ENCODE results near the gene NPAS1. TPM values are rescaled to one million over a fixed set of nuclear protein-coding genes. Genes with fewer than 3 reads are reported as not detected.
"Not testable (repeated sequence)": the region's sequence is repeated elsewhere in the genome, so short reads cannot be mapped to it uniquely, and the experiment has no call there.

Gene NPAS1
- total RNA-seq, 1 donor from 2014 or later, result 2.9 TPM

DNA sequence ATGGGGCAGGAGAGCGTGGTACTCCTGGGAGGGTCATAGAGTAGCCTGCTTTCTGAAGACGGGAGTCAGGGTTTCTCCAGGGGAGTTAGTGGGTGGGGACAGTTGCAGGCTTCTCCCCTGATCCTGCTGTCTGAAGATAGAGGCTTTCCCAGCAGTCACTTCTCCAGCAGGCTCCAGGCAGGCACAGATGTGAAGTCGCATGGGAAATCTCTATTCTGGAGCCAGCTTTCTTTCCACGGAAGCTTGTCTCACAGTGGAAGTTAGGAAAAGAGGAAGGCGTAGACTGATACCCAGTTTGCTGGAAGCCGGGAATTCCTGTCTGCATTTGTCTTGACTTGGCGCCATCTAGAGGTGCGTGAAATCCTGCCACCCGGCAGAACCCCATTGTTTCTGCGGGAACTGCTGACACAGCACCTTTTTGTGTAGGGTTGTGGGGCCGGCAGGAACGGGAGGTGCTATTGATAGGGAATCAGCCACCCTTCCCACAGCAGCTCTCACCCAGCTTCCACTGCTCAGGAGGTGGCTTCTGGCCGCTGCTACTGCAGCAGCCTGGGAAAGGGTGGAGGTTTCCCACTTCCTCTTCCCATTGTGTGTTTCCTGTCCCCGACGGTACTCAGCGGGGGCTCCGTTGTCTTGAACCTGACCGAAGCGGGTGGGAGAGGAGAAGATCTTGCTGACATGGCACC is 28.5 kb upstream of the NPAS1 start:
- FAIRE-seq, result peak; percentile 3
- DNase-seq (ENCODE audit: low spot score in 2 of 2), result peak; percentile 76 to 80

DNA sequence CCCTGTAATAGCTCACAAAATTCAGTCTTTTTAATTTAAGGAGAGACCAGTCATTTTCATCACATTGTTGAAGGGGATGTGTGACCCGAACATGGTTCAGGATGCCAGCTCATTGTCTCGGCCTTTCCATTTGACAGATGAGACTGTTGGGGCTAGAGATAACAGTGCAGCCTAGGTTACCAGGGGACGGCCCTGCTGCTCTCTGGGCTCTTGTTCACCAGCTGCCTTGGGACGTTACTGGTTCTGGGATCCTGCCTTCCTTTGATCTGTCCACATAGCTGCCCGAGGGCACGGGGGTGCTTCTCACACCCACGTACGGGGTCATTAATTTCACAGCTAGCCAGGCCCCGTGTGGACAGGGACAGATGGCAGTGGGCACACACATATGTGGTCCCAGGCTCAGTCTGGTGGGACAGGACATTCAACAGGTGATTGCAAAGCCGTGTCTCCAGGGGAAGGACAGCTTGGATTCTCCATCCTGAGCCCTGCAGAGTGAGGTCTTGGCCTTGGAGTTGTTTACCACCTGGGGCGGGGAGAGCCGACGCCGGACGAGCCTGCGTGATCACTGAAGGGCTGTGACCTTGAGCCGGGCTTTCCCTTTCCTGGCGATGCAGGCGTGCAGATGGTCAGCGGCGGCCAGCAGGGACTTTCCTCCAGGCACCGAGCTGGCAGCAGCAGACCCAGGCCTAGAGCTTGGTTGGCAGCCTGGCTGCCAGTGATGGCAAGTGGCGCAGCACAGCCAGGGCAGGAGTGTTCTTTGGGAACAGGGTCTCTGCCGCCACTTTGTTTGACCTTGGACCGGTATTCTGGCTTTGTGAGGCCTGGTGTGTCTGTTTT is 26.7 kb upstream of the NPAS1 start:
- DNase-seq (ENCODE audit: low spot score in 2 of 2), result no peak

DNA sequence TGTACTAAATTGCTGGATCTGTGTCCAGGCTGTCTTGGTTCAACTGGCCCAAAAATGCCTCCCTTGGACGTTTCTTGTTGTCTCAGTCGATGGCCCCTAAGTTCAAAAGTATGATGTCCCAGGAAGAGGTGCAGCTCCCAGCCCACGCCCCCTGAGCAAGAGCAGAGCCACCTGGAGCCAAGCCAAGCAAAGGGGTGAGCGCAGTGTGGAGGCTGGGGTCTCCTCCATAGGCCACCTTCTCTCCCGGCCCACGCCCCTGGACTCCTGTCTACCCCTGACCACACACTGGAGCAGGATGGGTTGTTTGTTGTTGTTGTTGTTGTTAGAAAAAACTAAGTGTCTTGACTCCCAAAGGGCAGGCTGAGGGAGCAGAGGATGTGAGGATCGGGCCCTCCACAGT is 26.0 kb upstream of the NPAS1 start:
- no peak for DNase-seq (ENCODE audit: low spot score in 2 of 2)
- FAIRE-seq, result no peak

More for the DNA sequence above, 26.7 kb upstream of the NPAS1 start:
- no peak for FAIRE-seq

DNA sequence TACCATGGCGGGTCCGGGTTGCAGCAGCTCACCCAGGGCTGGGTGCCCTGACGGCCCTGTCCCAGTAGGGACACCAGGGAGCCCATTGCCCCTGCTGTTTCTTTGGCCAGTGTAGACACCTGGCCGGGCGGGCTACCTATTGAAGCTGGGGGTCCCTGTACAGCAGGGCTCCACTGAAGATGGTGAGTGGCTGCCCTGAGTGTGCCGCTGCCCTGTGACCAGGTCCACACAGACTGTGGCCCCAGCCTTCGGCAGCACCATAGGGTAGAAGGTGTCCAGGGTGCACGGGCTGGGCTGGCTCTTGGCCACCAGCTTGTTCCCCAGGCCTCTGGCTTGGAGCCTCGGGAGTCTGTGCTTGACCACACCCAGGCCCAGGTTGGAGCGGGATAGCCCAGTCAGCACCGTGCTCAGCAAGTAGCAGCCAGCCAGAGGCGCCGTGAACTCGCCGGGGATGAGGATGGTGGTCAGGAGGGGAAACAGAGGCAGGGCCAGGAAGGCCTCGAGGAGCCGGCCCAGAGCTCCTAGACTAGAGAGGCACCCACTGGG is 25.4 kb upstream of the NPAS1 start:
- no peak for DNase-seq (ENCODE audit: low spot score in 2 of 2)
- no peak for FAIRE-seq

DNA sequence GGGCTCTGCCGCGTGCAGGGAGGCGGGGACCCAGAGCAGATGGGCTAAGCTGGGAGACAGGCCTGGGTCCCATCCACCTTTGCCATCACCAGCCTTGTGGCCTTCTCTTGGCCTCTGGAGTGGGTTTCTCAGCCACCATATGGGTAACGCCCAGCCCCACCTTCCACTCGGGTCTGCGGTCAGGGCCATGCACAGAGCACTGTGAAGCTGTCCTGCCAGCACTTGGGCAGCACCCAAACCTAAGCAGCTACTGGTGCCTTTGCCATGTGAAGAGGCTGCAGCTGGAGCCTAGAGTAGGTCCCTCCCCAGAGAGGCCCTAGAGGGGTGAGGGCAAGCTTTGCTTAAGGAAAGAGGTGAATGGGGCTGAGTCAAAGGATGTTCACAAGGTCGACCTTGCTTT is 24.1 kb upstream of the NPAS1 start:
- DNase-seq (ENCODE audit: low spot score in 2 of 2), result no peak
- FAIRE-seq, result no peak

DNA sequence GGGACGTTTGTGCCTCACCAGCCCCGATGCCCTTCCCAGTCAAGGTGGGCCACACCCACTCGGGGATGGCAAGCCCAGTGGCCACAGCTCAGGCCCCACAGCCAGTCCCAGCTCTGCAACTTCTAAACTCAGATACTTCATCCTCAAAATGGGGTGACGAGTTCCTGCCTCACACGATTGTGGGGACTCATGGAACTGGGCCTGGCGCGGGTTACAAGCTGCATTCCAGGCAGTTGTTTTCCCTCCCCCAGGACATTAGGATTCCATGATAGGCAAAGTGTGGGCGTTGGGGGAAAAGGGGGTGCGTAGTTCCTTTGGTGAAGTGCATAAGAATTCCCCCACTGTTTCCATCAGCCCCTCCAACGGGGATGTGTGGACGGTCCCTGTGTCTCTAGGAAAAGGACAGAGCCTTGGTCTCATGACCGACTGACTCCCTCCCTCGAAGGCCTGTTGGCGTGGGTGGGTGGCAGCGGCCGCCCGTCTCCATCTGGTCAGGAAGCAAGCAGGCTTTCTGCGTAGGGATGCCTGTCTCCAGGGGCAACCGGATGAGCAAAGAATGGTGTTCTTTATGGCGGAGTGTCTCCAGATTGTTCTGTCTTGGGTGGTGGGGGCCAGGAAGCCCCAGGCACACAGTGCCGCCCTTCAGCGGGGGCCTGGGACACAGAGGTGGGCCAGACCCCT is 21.1 kb upstream of the NPAS1 start:
- DNase-seq (ENCODE audit: low spot score in 2 of 2) (peak in 1 of 2 donors; percentile 30), FAIRE-seq (no peak)

DNA sequence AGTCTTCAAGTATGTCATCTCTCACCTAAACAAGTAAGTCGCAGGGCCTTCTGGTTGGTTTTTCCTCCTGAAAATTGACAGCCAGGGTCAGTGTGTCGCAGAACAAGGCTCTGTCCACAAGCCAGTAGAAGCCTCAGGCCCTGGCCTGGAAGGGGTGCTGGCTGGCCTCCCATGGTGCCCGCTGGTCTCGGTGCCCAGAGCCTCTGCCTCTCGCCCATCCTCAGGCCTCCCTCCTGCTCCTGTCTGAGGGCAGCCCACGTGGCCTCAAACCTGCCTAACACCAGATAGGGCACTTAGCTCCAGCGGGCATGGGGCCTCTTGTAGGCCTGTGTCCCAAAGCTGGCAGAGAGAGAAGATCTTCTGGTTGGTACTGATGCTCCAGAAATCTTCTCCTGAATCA is 20.3 kb upstream of the NPAS1 start:
- no peak for FAIRE-seq
- no peak for DNase-seq (ENCODE audit: low spot score in 2 of 2)

DNA sequence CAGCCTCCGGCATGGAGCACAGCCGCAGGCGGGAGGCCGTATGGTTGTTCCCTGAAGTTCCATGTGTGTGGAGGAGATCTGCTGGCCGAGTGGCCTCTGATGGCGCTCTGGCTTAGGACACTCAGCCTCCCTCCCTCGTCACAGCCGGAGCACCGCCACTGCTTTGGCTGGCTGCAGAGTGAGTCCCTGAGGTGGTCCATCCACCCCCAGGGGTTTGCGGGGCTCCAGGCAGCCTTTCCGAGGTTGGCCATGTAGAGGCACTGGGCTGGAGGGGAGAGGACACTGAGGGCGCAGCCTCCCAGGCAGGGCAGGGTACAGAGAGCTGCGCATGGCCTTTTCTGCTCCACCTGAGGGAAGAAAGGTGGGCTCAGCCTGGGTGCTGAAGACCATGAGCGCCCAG is 19.8 kb upstream of the NPAS1 start:
- no peak for FAIRE-seq
- no peak for DNase-seq (ENCODE audit: low spot score in 2 of 2)

DNA sequence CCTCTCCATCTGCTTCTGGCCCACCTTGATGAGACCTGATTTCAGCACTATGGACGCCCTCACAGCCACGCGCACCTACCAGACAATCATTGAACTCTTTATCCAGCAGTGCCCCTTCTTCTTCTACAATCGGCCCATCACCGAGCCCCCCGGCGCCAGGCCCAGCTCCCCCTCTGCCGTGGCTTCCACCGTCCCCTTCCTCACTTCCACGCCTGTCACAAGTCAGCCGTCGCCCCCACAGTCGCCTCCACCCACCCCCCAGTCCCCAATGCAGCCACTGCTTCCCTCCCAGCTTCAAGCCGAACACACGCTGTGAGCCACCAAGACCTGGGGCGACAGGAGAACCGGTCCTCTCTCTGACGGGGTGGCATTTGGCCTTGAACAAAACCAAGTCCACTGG is 19.3 kb upstream of the NPAS1 start:
- FAIRE-seq (no peak), DNase-seq (ENCODE audit: low spot score in 2 of 2) (no peak)

DNA sequence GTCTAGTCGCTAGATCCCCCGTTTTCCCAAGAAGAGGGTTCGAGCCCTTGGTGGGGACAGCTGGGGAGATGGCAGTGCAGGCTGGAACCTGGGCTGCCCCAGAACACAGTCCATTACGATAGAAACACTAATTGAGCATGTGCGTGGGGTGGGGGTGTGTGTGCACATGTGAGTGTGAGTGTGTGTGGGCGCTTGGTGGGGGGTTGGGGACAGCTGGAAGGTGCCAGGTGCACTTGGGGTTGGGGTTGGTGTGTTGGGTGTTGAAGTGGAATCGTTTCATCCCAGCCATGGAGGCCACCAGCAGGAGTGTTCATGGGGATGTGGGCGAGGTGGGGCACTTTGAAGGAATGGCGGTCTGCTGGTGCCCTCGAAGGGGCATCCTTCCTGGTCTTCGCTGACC is 18.1 kb upstream of the NPAS1 start:
- no peak for DNase-seq (ENCODE audit: low spot score in 2 of 2)
- FAIRE-seq, result no peak

DNA sequence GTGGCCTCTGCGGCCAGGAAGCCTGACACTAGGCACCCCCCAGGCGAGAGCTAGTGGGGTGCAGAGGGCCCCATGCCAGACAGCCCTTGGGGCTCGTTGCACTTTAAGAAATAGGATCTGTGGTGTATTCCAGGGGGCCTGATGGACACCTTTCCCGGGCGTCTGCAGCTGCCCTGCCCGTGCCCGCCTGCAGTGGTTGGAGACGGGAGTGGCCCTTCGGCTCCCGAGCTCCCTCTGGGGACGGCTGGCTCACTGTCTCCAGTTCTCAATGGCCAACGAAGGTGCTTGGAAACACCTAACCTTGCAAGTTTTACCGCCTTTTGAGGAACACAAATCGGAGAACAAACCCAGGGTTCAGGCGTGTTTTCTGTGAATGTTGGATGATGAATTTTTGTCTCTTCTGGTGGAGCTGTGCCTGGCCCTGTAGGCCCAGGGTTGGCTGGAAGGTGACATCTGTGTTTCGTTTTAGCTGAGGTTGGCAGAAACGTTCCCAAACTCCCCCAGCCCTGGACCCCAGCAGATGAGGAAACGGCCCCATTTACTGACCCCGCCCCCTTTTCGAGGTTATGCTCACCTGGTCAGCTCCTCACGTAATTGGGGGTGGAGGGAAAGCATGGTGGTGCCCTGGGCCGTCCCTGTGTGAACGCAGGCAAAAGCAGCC is 17.4 kb upstream of the NPAS1 start:
- DNase-seq (ENCODE audit: low spot score in 2 of 2) (no peak), FAIRE-seq (no peak)

DNA sequence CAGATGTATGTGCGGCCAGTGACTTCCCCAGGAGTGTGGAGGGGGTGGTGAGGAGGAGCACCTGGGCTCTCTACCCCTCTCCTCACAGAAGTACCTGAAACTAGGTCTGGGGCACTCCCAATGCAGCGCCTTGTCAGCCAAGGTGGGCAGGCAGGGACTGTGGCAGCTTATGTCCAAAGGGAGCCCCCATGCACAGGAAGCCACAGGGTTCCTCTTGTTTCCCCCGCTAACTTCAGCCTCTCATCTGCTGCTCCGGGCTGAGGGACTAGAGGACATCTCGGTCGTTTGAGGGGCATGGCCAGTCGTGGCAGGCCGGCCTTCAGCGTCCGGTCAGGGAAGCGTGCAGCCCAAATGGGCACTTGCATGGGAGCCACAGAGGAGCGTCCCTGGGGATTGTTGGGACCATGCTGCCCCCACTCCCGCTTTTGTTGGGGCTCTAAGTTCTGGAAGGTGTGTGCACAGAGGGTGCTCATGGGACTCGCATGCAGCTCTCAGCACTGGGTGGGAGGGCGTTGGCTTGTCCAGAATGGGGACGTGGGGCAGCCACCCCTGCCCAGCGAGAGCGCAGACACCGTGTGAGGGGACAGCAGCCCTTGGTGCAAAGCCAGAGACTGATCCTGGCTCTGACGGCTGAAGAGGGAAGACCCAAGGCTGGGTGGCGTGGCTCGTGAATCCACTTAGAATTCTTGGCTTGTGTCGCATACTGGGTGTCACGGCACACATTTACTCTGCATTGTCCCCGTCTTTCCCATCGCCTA is 16.6 kb upstream of the NPAS1 start:
- FAIRE-seq (no peak), DNase-seq (ENCODE audit: low spot score in 2 of 2) (no peak)

DNA sequence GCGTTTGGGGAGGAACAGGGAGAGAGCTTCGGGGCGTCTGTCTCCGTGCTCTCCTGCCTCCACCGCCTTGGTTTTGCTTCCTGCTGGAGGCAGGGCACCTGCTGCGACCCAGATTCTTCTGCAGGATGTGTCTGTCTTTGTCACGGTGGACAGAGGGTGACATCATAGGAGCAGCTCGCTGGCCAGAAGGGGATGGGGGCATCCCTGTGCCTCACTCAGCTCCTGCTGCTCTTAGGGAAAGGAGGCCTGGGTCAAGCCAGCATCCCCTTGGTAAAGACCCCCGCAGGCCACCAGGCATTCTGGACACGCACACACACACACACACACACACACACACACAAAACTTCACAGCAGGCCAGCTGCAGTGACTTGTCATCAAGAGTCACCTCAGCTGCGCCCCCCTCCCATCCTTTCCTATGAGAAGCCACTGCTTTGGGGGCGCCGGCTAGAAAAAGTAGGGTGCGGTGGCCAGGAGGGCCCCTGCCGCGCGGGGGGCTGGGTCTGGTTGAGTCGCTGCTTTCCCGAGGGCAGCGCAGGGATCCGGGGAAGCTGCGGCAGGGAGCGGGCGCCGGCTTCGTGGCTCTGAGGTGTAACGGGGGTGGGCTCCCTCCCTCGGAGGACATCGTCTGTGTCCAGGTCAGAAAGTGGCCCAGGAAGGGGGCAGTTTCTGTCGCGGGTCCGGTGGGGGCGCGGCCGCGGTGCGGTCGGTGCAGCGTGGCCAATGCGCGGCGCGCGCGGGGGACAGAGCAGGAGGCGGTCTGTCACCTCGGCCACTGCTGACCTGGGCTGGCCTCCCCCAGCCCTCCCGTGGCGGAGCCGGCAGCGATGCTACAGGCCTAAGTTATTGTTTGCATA is 15.8 kb upstream of the NPAS1 start:
- DNase-seq (ENCODE audit: low spot score in 2 of 2), result peak in 1 of 2 donors; percentile 69
- no peak for FAIRE-seq

DNA sequence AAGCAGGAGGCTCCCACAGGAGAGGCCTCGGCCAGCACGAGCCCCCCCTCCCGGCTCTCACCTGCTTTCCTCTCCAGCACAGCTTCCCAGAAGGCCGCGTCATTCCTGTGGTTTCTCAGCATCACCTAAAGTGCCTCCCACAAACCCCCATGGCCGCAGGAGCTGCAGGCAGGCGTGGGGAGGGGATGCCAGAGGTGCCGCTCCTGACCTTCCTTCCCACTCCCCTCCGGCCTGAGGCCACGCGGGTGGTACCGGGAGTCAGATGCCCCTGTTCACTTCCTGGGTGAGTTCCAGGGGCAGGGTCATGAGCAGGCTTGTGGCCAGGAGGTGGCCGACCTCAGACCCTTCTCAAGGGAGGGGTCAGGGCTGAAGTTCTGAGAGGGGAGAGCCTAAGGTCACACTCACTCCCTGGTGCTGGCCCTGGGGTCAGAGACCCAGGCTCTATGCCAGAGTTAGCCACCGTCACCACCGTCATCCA is 14.4 kb upstream of the NPAS1 start:
- DNase-seq (ENCODE audit: low spot score in 2 of 2), result no peak
- FAIRE-seq, result no peak

DNA sequence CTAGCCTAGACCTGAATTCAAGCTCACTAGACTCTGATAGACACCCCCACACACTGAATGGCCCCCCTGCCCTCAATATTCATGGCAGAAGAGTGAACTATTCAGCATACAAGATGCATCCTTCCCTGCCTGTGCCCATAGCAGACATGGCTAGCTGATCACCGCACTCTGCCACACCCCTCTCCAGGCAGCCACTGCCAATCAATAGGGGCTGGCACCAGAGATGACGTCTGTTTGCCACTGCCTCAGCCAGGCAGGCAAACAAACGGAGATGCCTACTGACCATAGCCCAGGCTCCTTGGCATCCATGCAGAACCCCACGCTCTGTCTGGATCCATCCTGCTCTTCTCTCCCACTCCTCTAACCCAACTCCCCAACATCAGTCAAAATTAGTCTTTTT is 13.8 kb upstream of the NPAS1 start:
- FAIRE-seq, result no peak
- DNase-seq (ENCODE audit: low spot score in 2 of 2), result no peak

DNA sequence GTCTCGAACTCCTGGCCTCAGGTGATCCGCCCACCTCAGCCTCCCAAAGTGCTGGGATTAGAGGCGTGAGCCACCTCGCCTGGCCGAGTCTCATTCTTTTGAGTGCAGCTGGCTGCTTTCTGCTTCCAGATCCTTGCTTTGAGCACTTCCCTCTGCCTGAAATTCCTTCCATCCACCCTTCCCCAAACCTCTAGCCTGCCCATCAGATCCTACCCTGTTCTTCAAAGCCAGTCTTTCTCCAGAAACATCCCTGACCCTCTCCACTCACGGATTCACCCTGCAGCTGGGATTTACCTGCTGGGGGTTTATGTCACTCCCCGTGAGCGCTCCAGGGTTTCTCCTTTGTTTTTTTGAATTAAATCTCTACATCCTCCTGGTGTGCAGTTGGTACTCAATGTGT is 13.1 kb upstream of the NPAS1 start:
- no peak for DNase-seq (ENCODE audit: low spot score in 2 of 2)

DNA sequence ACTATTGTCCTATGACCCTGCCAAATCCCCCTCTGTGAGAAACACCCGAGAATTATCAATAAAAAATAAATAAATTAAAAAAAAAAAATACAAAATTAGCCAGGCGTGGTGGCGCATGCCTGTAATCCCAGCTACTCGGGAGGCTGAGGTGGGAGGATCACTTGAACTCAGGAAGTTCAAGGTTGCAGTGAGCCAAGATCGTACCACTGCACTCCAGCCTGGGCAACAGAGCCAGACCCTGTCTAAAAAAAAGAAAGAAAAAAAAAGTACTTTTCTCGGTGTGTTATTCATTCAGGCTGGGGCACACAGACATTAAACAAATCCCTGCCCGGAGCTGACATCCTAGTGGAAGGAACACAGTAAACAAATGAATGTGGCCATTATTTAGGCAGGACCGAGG is 9.1 kb upstream of the NPAS1 start:
- FAIRE-seq, result not testable (repeated sequence)

More for the DNA sequence above, 13.1 kb upstream of the NPAS1 start:
- FAIRE-seq, result no peak

DNA sequence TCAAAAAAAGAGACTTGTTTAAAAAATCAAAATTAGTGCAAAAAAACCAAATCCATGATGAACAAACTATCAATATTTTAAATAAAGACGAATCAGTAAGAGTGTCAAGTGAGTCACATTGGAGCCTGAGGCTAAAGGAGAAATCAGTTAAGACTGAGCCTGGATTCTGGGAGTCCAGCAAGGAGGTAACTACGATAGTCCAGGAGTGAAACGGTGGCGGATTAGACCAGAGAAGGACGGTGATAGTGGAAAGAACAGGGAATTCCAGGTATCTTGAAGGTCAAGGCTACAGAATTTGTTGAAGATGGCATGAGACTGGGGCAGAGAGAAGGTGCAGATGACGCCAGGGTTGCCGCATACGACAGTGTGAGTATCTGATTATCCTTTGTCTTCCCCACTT is 7.0 kb upstream of the NPAS1 start:
- no peak for FAIRE-seq
- no peak for DNase-seq (ENCODE audit: low spot score in 2 of 2)

More for the DNA sequence above, 9.1 kb upstream of the NPAS1 start:
- not testable (repeated sequence) for DNase-seq (ENCODE audit: low spot score in 2 of 2)

DNA sequence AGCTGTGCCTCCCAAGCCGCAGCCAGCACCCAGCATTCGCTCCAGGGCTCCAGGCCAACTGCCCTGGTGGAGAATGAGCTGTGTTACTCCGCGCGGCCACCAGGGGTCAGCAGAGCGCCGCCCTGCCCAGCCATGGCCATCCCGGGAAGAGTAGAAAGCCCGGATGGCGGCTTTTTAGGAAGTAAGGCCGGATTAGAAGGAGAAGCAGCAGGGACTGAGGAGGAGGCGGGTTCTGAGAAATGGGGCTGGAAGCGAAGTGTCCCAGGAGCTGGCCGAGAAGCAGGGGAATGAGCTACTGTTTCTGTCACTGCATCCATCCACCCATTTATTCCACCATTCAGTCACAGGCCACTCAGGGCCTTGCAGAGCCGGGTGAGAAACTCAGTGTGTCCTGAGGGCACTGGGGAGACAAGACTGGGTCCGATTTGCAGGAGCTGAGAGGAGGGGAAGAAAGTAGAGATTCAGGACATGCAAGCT is 6.6 kb upstream of the NPAS1 start:
- DNase-seq (ENCODE audit: low spot score in 2 of 2), result peak; percentile 82 to 88
- FAIRE-seq, result no peak
